Mucosa of rectum (tissue), 2 donors: ENCODE data around the gene CERS1.

Experiments used
- H3K27ac ChIP-seq, 2 donors: one replicate each; pipeline ENCODE4 v1.7.0; 2013; ENCODE audit warnings: inconsistent platforms in 2 of 2, low read depth in 2 of 2, low read length in 2 of 2
- H3K27me3 ChIP-seq, 2 donors: one replicate each; pipeline ENCODE4 v1.7.0; 2013; ENCODE audit warnings: low read length in 2 of 2; ENCODE audit not compliant: control insufficient read depth in 2 of 2, insufficient read depth in 2 of 2
- H3K36me3 ChIP-seq, 2 donors: one replicate each; pipeline ENCODE4 v1.7.0; 2013; ENCODE audit warnings: low read length in 2 of 2; ENCODE audit not compliant: control insufficient read depth in 2 of 2, insufficient read depth in 2 of 2
- H3K4me1 ChIP-seq, 2 donors: one replicate each; pipeline ENCODE4 v1.7.0; 2013; ENCODE audit warnings: low read length in 2 of 2, mild to moderate bottlenecking in 1 of 2; ENCODE audit not compliant: control insufficient read depth in 2 of 2, insufficient read depth in 2 of 2
- H3K4me3 ChIP-seq, 2 donors: one replicate each; pipeline ENCODE4 v1.7.0; 2013; ENCODE audit warnings: low read length in 2 of 2
- H3K9ac ChIP-seq, 2 donors: one replicate each; pipeline ENCODE4 v1.7.0; 2013; ENCODE audit warnings: low read length in 2 of 2, low read depth in 1 of 2, mild to moderate bottlenecking in 1 of 2
- H3K9me3 ChIP-seq, 2 donors: one replicate each; pipeline ENCODE4 v1.7.0; 2013; ENCODE audit warnings: low read length in 2 of 2; ENCODE audit not compliant: control insufficient read depth in 2 of 2
- donor health status: healthy.
- donor health status: Normal muscosa, but diverticular disease.

CERS1 gene

GRCh38 chr19:18870531-18871172 is 25.3 kb downstream of the CERS1 start:
- Histone ChIP-seq H3K36me3 (peaks cover 20 to 22% of the 10 kb centered on the region in 2 donors), H3K27me3 (no peaks in the 10 kb centered on the region), H3K4me1 (no peaks in the 10 kb centered on the region), H3K4me3 (no peak overlapping the region), H3K9me3 (no peaks in the 10 kb centered on the region), H3K27ac (no peak overlapping the region), H3K9ac (no peak overlapping the region)

- Histone ChIP-seq H3K27ac (no peak overlapping the region), H3K4me1 (no peaks in the 10 kb centered on the region), H3K9ac (no peak overlapping the region), H3K9me3 (no peaks in the 10 kb centered on the region), H3K36me3 (peaks cover 26 to 29% of the 10 kb centered on the region in 2 donors), H3K27me3 (no peaks in the 10 kb centered on the region), H3K4me3 (no peak overlapping the region)
These were observed 26.0 kb downstream of the CERS1 start for GRCh38 chr19:18869781-18870530.

GRCh38 chr19:18869023-18869618 is 26.8 kb downstream of the CERS1 start:
- no peaks in the 10 kb centered on the region for H3K4me1 ChIP-seq
- H3K9me3 ChIP-seq, result no peaks in the 10 kb centered on the region
- peaks cover 27 to 33% of the 10 kb centered on the region in 2 donors for H3K36me3 ChIP-seq
- no peak overlapping the region for H3K27ac ChIP-seq
- H3K9ac ChIP-seq, result no peak overlapping the region
- H3K4me3 ChIP-seq, result no peak overlapping the region
- no peaks in the 10 kb centered on the region for H3K27me3 ChIP-seq

- Histone ChIP-seq H3K9ac (no peak overlapping the region), H3K4me3 (no peak overlapping the region), H3K36me3 (peaks cover 33 to 39% of the 10 kb centered on the region in 2 donors), H3K9me3 (no peaks in the 10 kb centered on the region), H3K27ac (no peak overlapping the region), H3K27me3 (no peaks in the 10 kb centered on the region), H3K4me1 (no peaks in the 10 kb centered on the region)
These were observed 27.5 kb downstream of the CERS1 start for GRCh38 chr19:18868380-18869022.

- Histone ChIP-seq H3K4me1 (no peaks in the 10 kb centered on the region), H3K9me3 (no peaks in the 10 kb centered on the region), H3K4me3 (no peak overlapping the region), H3K27me3 (no peaks in the 10 kb centered on the region), H3K27ac (no peak overlapping the region), H3K36me3 (peaks cover 40 to 47% of the 10 kb centered on the region in 2 donors), H3K9ac (no peak overlapping the region)
These were observed 28.2 kb downstream of the CERS1 start for GRCh38 chr19:18867751-18868150.

- no peaks in the 10 kb centered on the region for H3K9me3 ChIP-seq
- H3K4me3 ChIP-seq, result no peak overlapping the region
- H3K27me3 ChIP-seq, result no peaks in the 10 kb centered on the region
- H3K36me3 ChIP-seq, result peaks cover 45 to 52% of the 10 kb centered on the region in 2 donors
- H3K4me1 ChIP-seq, result no peaks in the 10 kb centered on the region
- no peak overlapping the region for H3K27ac ChIP-seq
- no peak overlapping the region for H3K9ac ChIP-seq
These were observed 28.8 kb downstream of the CERS1 start for GRCh38 chr19:18867199-18867598.

- H3K9me3 ChIP-seq, result no peaks in the 10 kb centered on the region
- H3K27ac ChIP-seq, result no peak overlapping the region
- H3K36me3 ChIP-seq, result peaks cover 49 to 57% of the 10 kb centered on the region in 2 donors
- H3K27me3 ChIP-seq, result no peaks in the 10 kb centered on the region
- no peak overlapping the region for H3K4me3 ChIP-seq
- H3K9ac ChIP-seq, result no peak overlapping the region
- no peaks in the 10 kb centered on the region for H3K4me1 ChIP-seq
These were observed 29.2 kb downstream of the CERS1 start for GRCh38 chr19:18866800-18867123.

- Histone ChIP-seq H3K4me3 (no peak overlapping the region), H3K9ac (no peak overlapping the region), H3K36me3 (peaks cover 55 to 62% of the 10 kb centered on the region in 2 donors), H3K4me1 (peaks cover 0 to 3% of the 10 kb centered on the region in 2 donors), H3K27ac (no peak overlapping the region), H3K27me3 (no peaks in the 10 kb centered on the region), H3K9me3 (no peaks in the 10 kb centered on the region)
These were observed 29.8 kb downstream of the CERS1 start for GRCh38 chr19:18865973-18866799.

- H3K4me3 ChIP-seq, result no peak overlapping the region
- H3K9ac ChIP-seq, result no peak overlapping the region
- no peaks in the 10 kb centered on the region for H3K9me3 ChIP-seq
- H3K27ac ChIP-seq, result no peak overlapping the region
- peaks cover 0 to 3% of the 10 kb centered on the region in 2 donors for H3K4me1 ChIP-seq
- peaks cover 63 to 71% of the 10 kb centered on the region in 2 donors for H3K36me3 ChIP-seq
- H3K27me3 ChIP-seq, result no peaks in the 10 kb centered on the region
These were observed 30.6 kb downstream of the CERS1 start for GRCh38 chr19:18865106-18865972.
